Measurements from ENCODE around the gene ASCL5. TPM values are rescaled to one million over a fixed set of nuclear protein-coding genes. Genes with fewer than 3 reads are reported as not detected.

ASCL5 gene
- polyA plus RNA-seq, 3 donors = not detected

DNA sequence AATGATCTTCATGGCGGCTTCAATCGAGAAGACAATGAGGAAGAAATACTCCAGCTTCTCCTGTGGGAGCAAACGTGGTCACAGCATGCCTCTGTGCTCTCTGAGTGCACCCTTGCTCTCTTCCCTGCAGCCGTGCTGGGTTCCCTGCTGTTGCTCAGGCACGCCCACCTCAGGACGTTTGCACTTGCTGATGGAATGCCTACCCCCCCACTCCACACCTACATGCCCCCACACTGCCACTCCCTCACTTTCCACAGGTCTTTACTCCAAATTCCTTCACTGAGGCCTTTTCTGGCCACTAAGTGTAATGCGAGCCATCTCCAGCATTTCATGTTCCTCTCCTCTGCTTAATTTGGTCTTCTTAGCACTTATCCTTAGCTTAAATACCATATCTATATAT, 33.0 kb downstream of the ASCL5 start:
- no peak overlapping the region for H3K4me2 ChIP-seq (replicated peaks; ENCODE audit: extremely low read depth, low read length, poor library complexity, severe bottlenecking)
- H3K9me3 Mint-ChIP-seq = no peaks in the 10 kb centered on the region
- H4K20me1 ChIP-seq (ENCODE audit: insufficient read depth, low read length) = no peaks in the 10 kb centered on the region
- no peak overlapping the region for H2AFZ ChIP-seq (ENCODE audit: insufficient read depth, low read depth, low read length, poor library complexity, severe bottlenecking)
- intact Hi-C loops (cut with micrococcal nuclease) = no loop called here
- H3K4me1 Mint-ChIP-seq = no peaks in the 10 kb centered on the region
- no peaks in the 10 kb centered on the region for H3K79me2 ChIP-seq (ENCODE audit: insufficient read depth, low read length)
- no peak for DNase-seq
- H3K36me3 ChIP-seq (replicated peaks in 1 of 2; ENCODE audit: control insufficient read depth in 1 of 2, insufficient read depth in 2 of 2, low read length in 2 of 2) = no peaks in the 10 kb centered on the region
- no peaks in the 10 kb centered on the region for H3K4me1 ChIP-seq (ENCODE audit: control insufficient read depth in 1 of 2, insufficient read depth in 2 of 2, low read length in 2 of 2)
- TF ChIP-seq, protein P1, sequence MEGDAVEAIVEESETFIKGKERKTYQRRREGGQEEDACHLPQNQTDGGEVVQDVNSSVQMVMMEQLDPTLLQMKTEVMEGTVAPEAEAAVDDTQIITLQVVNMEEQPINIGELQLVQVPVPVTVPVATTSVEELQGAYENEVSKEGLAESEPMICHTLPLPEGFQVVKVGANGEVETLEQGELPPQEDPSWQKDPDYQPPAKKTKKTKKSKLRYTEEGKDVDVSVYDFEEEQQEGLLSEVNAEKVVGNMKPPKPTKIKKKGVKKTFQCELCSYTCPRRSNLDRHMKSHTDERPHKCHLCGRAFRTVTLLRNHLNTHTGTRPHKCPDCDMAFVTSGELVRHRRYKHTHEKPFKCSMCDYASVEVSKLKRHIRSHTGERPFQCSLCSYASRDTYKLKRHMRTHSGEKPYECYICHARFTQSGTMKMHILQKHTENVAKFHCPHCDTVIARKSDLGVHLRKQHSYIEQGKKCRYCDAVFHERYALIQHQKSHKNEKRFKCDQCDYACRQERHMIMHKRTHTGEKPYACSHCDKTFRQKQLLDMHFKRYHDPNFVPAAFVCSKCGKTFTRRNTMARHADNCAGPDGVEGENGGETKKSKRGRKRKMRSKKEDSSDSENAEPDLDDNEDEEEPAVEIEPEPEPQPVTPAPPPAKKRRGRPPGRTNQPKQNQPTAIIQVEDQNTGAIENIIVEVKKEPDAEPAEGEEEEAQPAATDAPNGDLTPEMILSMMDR (IDR thresholded peaks at IDR 0.05) = no peak
- H3K9ac ChIP-seq (ENCODE audit: insufficient read depth, low read length, poor library complexity, severe bottlenecking) = no peak overlapping the region
- no peaks in the 10 kb centered on the region for H3K36me3 Mint-ChIP-seq
- H3K4me3 Mint-ChIP-seq = no peak overlapping the region
- H3K4me3 ChIP-seq (replicated peaks in 1 of 3; ENCODE audit: low read depth in 2 of 3, low read length in 3 of 3) = no peak overlapping the region
- H3K27ac ChIP-seq (ENCODE audit: low read depth in 1 of 2, low read length in 2 of 2) = no peak overlapping the region
- 80% methylated on average over 6 of the region's 7 CpGs for WGBS (ENCODE audit: insufficient coverage)
- peaks cover 4 to 7% (median 6%) of the 10 kb centered on the region in 3 donors for H3K27me3 Mint-ChIP-seq (ENCODE audit: low read depth in 3 of 3)
- no peaks in the 10 kb centered on the region for H3K9me3 ChIP-seq (replicated peaks in 1 of 2; ENCODE audit: control insufficient read depth in 1 of 2, insufficient read depth in 1 of 2, low read length in 2 of 2)
- H3K27ac Mint-ChIP-seq = no peak overlapping the region
- no peaks in the 10 kb centered on the region for H3K27me3 ChIP-seq (ENCODE audit: control insufficient read depth in 2 of 2, insufficient read depth in 2 of 2, low read length in 2 of 2)

DNA sequence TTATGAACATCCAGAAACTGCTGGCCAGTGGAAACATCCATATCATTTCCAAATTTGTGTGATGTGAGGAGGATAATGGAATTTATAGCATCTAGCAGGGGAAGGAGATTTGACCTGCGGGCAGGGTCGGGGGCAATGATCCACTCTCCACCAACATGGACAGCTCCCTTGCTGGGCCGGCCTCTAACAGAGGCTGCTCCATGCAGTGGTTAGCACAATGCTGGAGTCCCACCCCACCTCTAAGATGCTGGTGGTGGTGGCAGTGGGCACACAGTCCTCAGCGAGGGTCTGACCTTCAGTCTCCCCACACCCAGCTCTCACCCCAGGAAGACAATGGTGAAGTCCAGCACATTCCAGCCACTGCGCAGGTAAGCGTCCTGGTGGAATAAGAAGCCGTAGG, 33.4 kb downstream of the ASCL5 start:
- Histone ChIP-seq H3K4me1 (ENCODE audit: control insufficient read depth in 1 of 2, insufficient read depth in 2 of 2, low read length in 2 of 2) (no peaks in the 10 kb centered on the region), H3K36me3 (replicated peaks in 1 of 2; ENCODE audit: control insufficient read depth in 1 of 2, insufficient read depth in 2 of 2, low read length in 2 of 2) (no peaks in the 10 kb centered on the region), H3K4me3 (replicated peaks in 1 of 3; ENCODE audit: low read depth in 2 of 3, low read length in 3 of 3) (no peak overlapping the region), H3K9me3 (replicated peaks in 1 of 2; ENCODE audit: control insufficient read depth in 1 of 2, insufficient read depth in 1 of 2, low read length in 2 of 2) (no peaks in the 10 kb centered on the region), H2AFZ (ENCODE audit: insufficient read depth, low read depth, low read length, poor library complexity, severe bottlenecking) (no peak overlapping the region), H3K4me2 (replicated peaks; ENCODE audit: extremely low read depth, low read length, poor library complexity, severe bottlenecking) (no peak overlapping the region), H3K27ac (ENCODE audit: low read depth in 1 of 2, low read length in 2 of 2) (no peak overlapping the region), H3K9ac (ENCODE audit: insufficient read depth, low read length, poor library complexity, severe bottlenecking) (no peak overlapping the region), H3K27me3 (ENCODE audit: control insufficient read depth in 2 of 2, insufficient read depth in 2 of 2, low read length in 2 of 2) (no peaks in the 10 kb centered on the region), H4K20me1 (ENCODE audit: insufficient read depth, low read length) (no peaks in the 10 kb centered on the region), H3K79me2 (ENCODE audit: insufficient read depth, low read length) (no peaks in the 10 kb centered on the region)
- Mint-ChIP-seq H3K4me1 (no peaks in the 10 kb centered on the region), H3K4me3 (no peak overlapping the region), H3K27me3 (ENCODE audit: low read depth in 3 of 3) (peaks cover 4 to 7% (median 6%) of the 10 kb centered on the region in 3 donors), H3K9me3 (no peaks in the 10 kb centered on the region), H3K27ac (no peak overlapping the region), H3K36me3 (no peaks in the 10 kb centered on the region)
- no peak for DNase-seq
- intact Hi-C loops (cut with micrococcal nuclease) = no loop called here
- TF ChIP-seq, protein P1 (IDR thresholded peaks at IDR 0.05) = no peak
- 98% methylated on average over 4 of the region's 7 CpGs for WGBS (ENCODE audit: insufficient coverage)

Data from CD14-positive monocyte (primary cell).